ENCODE data around the gene CELF3.

DNA sequence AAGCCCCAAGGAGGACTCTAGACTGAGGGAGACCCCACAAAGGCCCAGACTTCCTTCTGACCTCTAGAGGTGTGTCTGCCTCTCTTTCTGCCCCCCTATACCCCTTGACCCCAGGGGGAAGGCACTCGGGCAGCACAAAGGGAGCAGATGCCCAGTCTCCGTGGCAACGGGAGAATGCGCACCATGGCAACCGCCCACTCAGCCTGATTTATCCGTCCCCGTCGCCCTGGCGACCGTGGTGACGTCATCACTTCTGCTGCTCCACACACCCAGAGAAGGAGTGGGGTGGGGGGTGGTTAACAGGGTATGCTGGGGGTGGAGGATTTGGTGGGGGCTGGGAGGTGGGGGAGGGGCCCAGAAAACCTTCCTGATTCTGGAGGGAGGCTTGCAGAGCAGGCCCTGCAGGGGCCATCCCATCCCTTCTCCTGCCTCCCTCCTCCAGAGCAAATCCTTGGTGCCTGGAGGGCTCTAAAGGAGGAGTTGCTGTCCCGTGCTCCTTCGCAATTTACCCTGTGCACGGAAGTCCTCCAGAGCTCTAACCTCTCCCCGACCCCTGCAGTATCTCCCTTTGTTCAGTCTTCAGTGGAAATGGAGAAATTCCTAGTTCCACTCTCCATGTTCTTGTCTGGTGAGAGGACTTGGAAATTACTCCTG is 6.3 kb downstream of the CELF3 start:
- TF ChIP-seq, protein P1, sequence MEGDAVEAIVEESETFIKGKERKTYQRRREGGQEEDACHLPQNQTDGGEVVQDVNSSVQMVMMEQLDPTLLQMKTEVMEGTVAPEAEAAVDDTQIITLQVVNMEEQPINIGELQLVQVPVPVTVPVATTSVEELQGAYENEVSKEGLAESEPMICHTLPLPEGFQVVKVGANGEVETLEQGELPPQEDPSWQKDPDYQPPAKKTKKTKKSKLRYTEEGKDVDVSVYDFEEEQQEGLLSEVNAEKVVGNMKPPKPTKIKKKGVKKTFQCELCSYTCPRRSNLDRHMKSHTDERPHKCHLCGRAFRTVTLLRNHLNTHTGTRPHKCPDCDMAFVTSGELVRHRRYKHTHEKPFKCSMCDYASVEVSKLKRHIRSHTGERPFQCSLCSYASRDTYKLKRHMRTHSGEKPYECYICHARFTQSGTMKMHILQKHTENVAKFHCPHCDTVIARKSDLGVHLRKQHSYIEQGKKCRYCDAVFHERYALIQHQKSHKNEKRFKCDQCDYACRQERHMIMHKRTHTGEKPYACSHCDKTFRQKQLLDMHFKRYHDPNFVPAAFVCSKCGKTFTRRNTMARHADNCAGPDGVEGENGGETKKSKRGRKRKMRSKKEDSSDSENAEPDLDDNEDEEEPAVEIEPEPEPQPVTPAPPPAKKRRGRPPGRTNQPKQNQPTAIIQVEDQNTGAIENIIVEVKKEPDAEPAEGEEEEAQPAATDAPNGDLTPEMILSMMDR (optimal IDR thresholded peaks at IDR 0.05 in 1 of 3, IDR thresholded peaks at IDR 0.05 in 1 of 3, conservative IDR thresholded peaks at IDR 0.05 in 1 of 3; ENCODE audit: extremely low read depth in 1 of 3, insufficient read depth in 2 of 3, low read length in 3 of 3) = no peak
- no peak for TF ChIP-seq EZH2 (IDR thresholded peaks at IDR 0.05; ENCODE audit: low read length)
